HUES64 (cell line): ENCODE measurements around the gene ZMYND10.
A peak's percentile ranks its signal among the peaks of the same experiment; 100 is the strongest.

Experiments used
- H3K27ac ChIP-seq: 2 replicates; pipeline ENCODE4 v1.7.0; 2013; ENCODE audit warnings: low read depth, low read length, inconsistent platforms
- H3K27me3 ChIP-seq: 2 replicates; pipeline ENCODE4 v1.6.1; 2013; ENCODE audit warnings: mild to moderate bottlenecking, low read length; ENCODE audit not compliant: insufficient read depth
- H3K36me3 ChIP-seq: 2 replicates; pipeline ENCODE4 v1.6.1; 2013; ENCODE audit warnings: mild to moderate bottlenecking, low read length; ENCODE audit not compliant: insufficient read depth
- H3K4me1 ChIP-seq: 2 replicates; pipeline ENCODE4 v1.6.1; 2013; ENCODE audit warnings: mild to moderate bottlenecking, low read length, moderate library complexity; ENCODE audit not compliant: insufficient read depth
- H3K4me3 ChIP-seq: 2 replicates; pipeline ENCODE4 v1.5.1; 2013; ENCODE audit warnings: mild to moderate bottlenecking, low read length, moderate library complexity
- H3K9ac ChIP-seq: 2 replicates; pipeline ENCODE4 v1.6.1; 2013; ENCODE audit warnings: mild to moderate bottlenecking, low read depth, low read length
- H3K9me3 ChIP-seq: 2 replicates; pipeline ENCODE4 v1.6.1; 2013; ENCODE audit warnings: low read depth, low read length; ENCODE audit not compliant: insufficient read depth
- WGBS: fragments of 150-250, 120-280 bp; methylation state at CpG from one replicate; pipeline ENCODE4 v1.1.7; 2013; ENCODE audit warnings: missing lambda C conversion rate; 5-methylcytosine and 5-hydroxymethylcytosine counted together

Gene ZMYND10

GRCh38 chr3:50298836-50299637, 46.5 kb downstream of the ZMYND10 start, which contains the start of the genes HYAL3 and NAA80:
TSS of gene HYAL3 (minus strand) at chr3:50299405. CDS start at chr3:50295602, 3,803 bp downstream.
TSS of gene NAA80 (minus strand) at chr3:50299405. CDS start at chr3:50297463, 1,942 bp downstream.
- under 1% methylated on average over 61 of the region's 61 CpGs for WGBS
- H3K4me3 ChIP-seq: peak within 1 kb of the TSS; percentile 91
- no peaks in the 10 kb centered on the region for H3K27me3 ChIP-seq
- peak within 1 kb of the TSS; percentile 73 for H3K9ac ChIP-seq
- peaks cover 12% of the 10 kb centered on the region; the same call in 1 of the 2 replicates for H3K4me1 ChIP-seq
- H3K27ac ChIP-seq: peak within 1 kb of the TSS; percentile 63; the same call in 1 of the 2 replicates
- no peaks in the 10 kb centered on the region for H3K36me3 ChIP-seq
- H3K9me3 ChIP-seq: no peaks in the 10 kb centered on the region

- peaks cover 6% of the 10 kb centered on the region; the same call in 1 of the 2 replicates for H3K4me1 ChIP-seq
- H3K9ac ChIP-seq: no peak overlapping the region
- H3K27ac ChIP-seq: no peak overlapping the region
- no peaks in the 10 kb centered on the region for H3K27me3 ChIP-seq
- WGBS: 66% methylated on average over 9 of the region's 9 CpGs
- no peaks in the 10 kb centered on the region for H3K36me3 ChIP-seq
- peak overlapping the region; percentile 91 for H3K4me3 ChIP-seq
- no peaks in the 10 kb centered on the region for H3K9me3 ChIP-seq
These were observed 47.4 kb downstream of the ZMYND10 start for GRCh38 chr3:50297896-50298725.

GRCh38 chr3:50297384-50297775, 48.2 kb downstream of the ZMYND10 start:
- Histone ChIP-seq H3K4me3 (no peak overlapping the region), H3K27me3 (no peaks in the 10 kb centered on the region), H3K36me3 (no peaks in the 10 kb centered on the region), H3K9ac (no peak overlapping the region), H3K27ac (no peak overlapping the region), H3K4me1 (peaks cover 5% of the 10 kb centered on the region; the same call in 1 of the 2 replicates), H3K9me3 (no peaks in the 10 kb centered on the region)
- 96% methylated on average over 2 of the region's 2 CpGs for WGBS

GRCh38 chr3:50296721-50297383, 48.7 kb downstream of the ZMYND10 start:
- no peaks in the 10 kb centered on the region for H3K9me3 ChIP-seq
- no peak overlapping the region for H3K27ac ChIP-seq
- H3K4me3 ChIP-seq: no peak overlapping the region
- H3K4me1 ChIP-seq: peaks cover 5% of the 10 kb centered on the region; the same call in 1 of the 2 replicates
- H3K9ac ChIP-seq: no peak overlapping the region
- 93% methylated on average over 18 of the region's 18 CpGs for WGBS
- H3K36me3 ChIP-seq: no peaks in the 10 kb centered on the region
- no peaks in the 10 kb centered on the region for H3K27me3 ChIP-seq

GRCh38 chr3:50295553-50296431, 49.7 kb downstream of the ZMYND10 start:
- Histone ChIP-seq H3K27ac (no peak overlapping the region), H3K9me3 (no peaks in the 10 kb centered on the region), H3K9ac (no peak overlapping the region), H3K4me1 (peaks cover 5% of the 10 kb centered on the region; the same call in 1 of the 2 replicates), H3K4me3 (no peak overlapping the region), H3K36me3 (no peaks in the 10 kb centered on the region), H3K27me3 (no peaks in the 10 kb centered on the region)
- 92% methylated on average over 8 of the region's 8 CpGs for WGBS

- no peaks in the 10 kb centered on the region for H3K9me3 ChIP-seq
- H3K4me3 ChIP-seq: no peak overlapping the region
These were observed 50.8 kb downstream of the ZMYND10 start for GRCh38 chr3:50294492-50295403.

GRCh38 chr3:50294089-50294488, 51.4 kb downstream of the ZMYND10 start:
- Histone ChIP-seq H3K4me3 (no peak overlapping the region), H3K36me3 (peaks cover 16% of the 10 kb centered on the region), H3K9me3 (no peaks in the 10 kb centered on the region), H3K27ac (no peak overlapping the region), H3K4me1 (no peaks in the 10 kb centered on the region; the same call in 1 of the 2 replicates), H3K9ac (no peak overlapping the region), H3K27me3 (no peaks in the 10 kb centered on the region)
- 86% methylated on average over 4 of the region's 4 CpGs for WGBS

More at GRCh38 chr3:50294492-50295403, 50.8 kb downstream of the ZMYND10 start:
- Histone ChIP-seq H3K27ac (no peak overlapping the region), H3K4me1 (peaks cover 1% of the 10 kb centered on the region; the same call in 1 of the 2 replicates), H3K27me3 (no peaks in the 10 kb centered on the region), H3K9ac (no peak overlapping the region), H3K36me3 (peaks cover 10% of the 10 kb centered on the region)
- WGBS: 94% methylated on average over 22 of the region's 22 CpGs

- Histone ChIP-seq H3K27ac (no peak overlapping the region), H3K36me3 (peaks cover 25% of the 10 kb centered on the region), H3K4me3 (peak overlapping the region; percentile 97), H3K27me3 (no peaks in the 10 kb centered on the region), H3K9me3 (no peaks in the 10 kb centered on the region), H3K9ac (peak overlapping the region; percentile 52), H3K4me1 (no peaks in the 10 kb centered on the region; the same call in 1 of the 2 replicates)
- 92% methylated on average over 12 of the region's 12 CpGs for WGBS
These were observed 52.3 kb downstream of the ZMYND10 start for GRCh38 chr3:50293079-50293801.
